H1 (cell line): ENCODE results near the gene ZMIZ1. TPM values are rescaled to one million over a fixed set of nuclear protein-coding genes. Genes with fewer than 3 reads are reported as not detected.

ENCODE experiments used
- CTCF ChIA-PET: fragments of 300-600 bp; sonication (Branson Sonifier 250); formaldehyde crosslinking; loops from one replicate; lab custom pipeline; 2021; ENCODE audit not compliant: partially characterized antibody; lab: Charles Lee
- POLR2A ChIA-PET: fragments of 300-600 bp; sonication (Branson Sonifier 250); formaldehyde crosslinking; loops from one replicate; lab custom pipeline; 2021; ENCODE audit warnings: inconsistent platforms; ENCODE audit not compliant: partially characterized antibody; lab: Charles Lee
- DNase-seq, 2 experiments: peaks; one replicate each; pipeline versions ENCODE4 v3.0.0 to v3.0.0-alpha.2; 2010 to 2022; ENCODE audit warnings: low spot score in 2 of 2, low read depth in 1 of 2, mixed read lengths in 1 of 2
- FAIRE-seq: peaks from 2 replicates; lab custom pipeline; 2011; peaks lifted over from hg19 to GRCh38; lab: Jason Lieb, UNC
- H2AFZ ChIP-seq: 2 replicates; pipeline ENCODE4 v1.8.1; 2012; ENCODE audit warnings: low read length, inconsistent platforms
- H2AK5ac ChIP-seq: 2 replicates; pipeline ENCODE4 v1.6.1; 2013; ENCODE audit warnings: low read depth, low read length
- H2BK120ac ChIP-seq: replicated peaks from 2 replicates; pipeline ENCODE3; 2013; ENCODE audit warnings: low read depth, low read length, inconsistent platforms
- H2BK12ac ChIP-seq: 2 replicates; pipeline ENCODE4 v1.6.1; 2013; ENCODE audit warnings: low read depth, low read length
- H2BK15ac ChIP-seq: 2 replicates; pipeline ENCODE4 v1.6.1; 2013; ENCODE audit warnings: low read length
- H2BK20ac ChIP-seq: 2 replicates; pipeline ENCODE4 v1.6.1; 2013; ENCODE audit warnings: low read length
- H2BK5ac ChIP-seq: 2 replicates; pipeline ENCODE4 v1.6.1; 2013; ENCODE audit warnings: low read depth, low read length
- H3K14ac ChIP-seq: 2 replicates; pipeline ENCODE4 v1.6.1; 2013; ENCODE audit warnings: inconsistent platforms; ENCODE audit not compliant: insufficient read length
- H3K18ac ChIP-seq: 2 replicates; pipeline ENCODE4 v1.6.1; 2013; ENCODE audit warnings: low read length; ENCODE audit errors: extremely low read depth
- H3K23ac ChIP-seq: 2 replicates; pipeline ENCODE4 v1.6.1; 2013; ENCODE audit warnings: inconsistent platforms; ENCODE audit not compliant: insufficient read length
- H3K23me2 ChIP-seq: 2 replicates; pipeline ENCODE4 v1.6.1; 2013; ENCODE audit warnings: low read depth, low read length
- H3K27ac ChIP-seq: 2 replicates; pipeline ENCODE4 v1.6.1; 2011; ENCODE audit warnings: low read depth, low read length, inconsistent platforms
- H3K27me3 ChIP-seq, 4 experiments: replicated peaks in 1 of 4; 1 replicate in 1 of 4; 2 replicates in 3 of 4; pipeline versions ENCODE4 v1.6.1 to v1.8.1; 2011 to 2013; ENCODE audit warnings: low read length in 3 of 4, mild to moderate bottlenecking in 3 of 4, inconsistent platforms in 2 of 4, mixed read lengths in 2 of 4, moderate library complexity in 1 of 4; ENCODE audit not compliant: control insufficient read depth in 3 of 4, insufficient read depth in 3 of 4; ENCODE audit errors: extremely low read depth in 1 of 4
- H3K36me3 ChIP-seq, 4 experiments: 2 replicates each; pipeline versions ENCODE4 v1.6.1 to v1.8.1; 2011 to 2013; ENCODE audit warnings: mild to moderate bottlenecking in 4 of 4, low read length in 3 of 4, moderate library complexity in 2 of 4, control low read depth in 1 of 4, inconsistent platforms in 1 of 4; ENCODE audit not compliant: insufficient read depth in 4 of 4, control insufficient read depth in 2 of 4
- H3K4ac ChIP-seq: replicated peaks from 2 replicates; pipeline ENCODE3; 2013; ENCODE audit warnings: low read length, low read depth, mixed read lengths, inconsistent platforms; ENCODE audit not compliant: insufficient read length
- H3K4me1 ChIP-seq, 4 experiments: replicated peaks in 1 of 4; 1 replicate in 1 of 4; 2 replicates in 3 of 4; pipeline versions ENCODE4 v1.6.1 to v1.8.1; 2011 to 2013; ENCODE audit warnings: low read length in 3 of 4, inconsistent platforms in 2 of 4, mixed read lengths in 1 of 4; ENCODE audit not compliant: insufficient read depth in 4 of 4, control insufficient read depth in 3 of 4
- H3K4me2 ChIP-seq, 2 experiments: 2 replicates each; pipeline versions ENCODE4 v1.6.1 to v1.8.1; 2011 to 2013; ENCODE audit warnings: low read depth in 2 of 2, low read length in 2 of 2, control low read depth in 1 of 2, inconsistent platforms in 1 of 2, mild to moderate bottlenecking in 1 of 2; ENCODE audit not compliant: insufficient read depth in 1 of 2
- H3K4me3 ChIP-seq, 4 experiments: fragments of 200-600, 300-600 bp in 1 of 4; sonication (generic), shearing (Covaris generic), sonication (Bioruptor Twin) in 1 of 4; 2 replicates each; pipeline versions ENCODE4 v1.5.1 to v1.8.1; 2011 to 2016; ENCODE audit warnings: low read length in 4 of 4, low read depth in 3 of 4, control low read depth in 2 of 4, inconsistent platforms in 2 of 4, mild to moderate bottlenecking in 2 of 4, mixed read lengths in 1 of 4, moderate library complexity in 1 of 4; ENCODE audit not compliant: insufficient read depth in 2 of 4; ENCODE audit errors: extremely low read depth in 1 of 4
- H3K56ac ChIP-seq: replicated peaks from 2 replicates; pipeline ENCODE3; 2013; ENCODE audit warnings: low read depth, mild to moderate bottlenecking, mixed read lengths, low read length, inconsistent platforms; ENCODE audit not compliant: insufficient read length
- H3K79me1 ChIP-seq: 2 replicates; pipeline ENCODE4 v1.6.1; 2013; ENCODE audit warnings: low read depth, low read length, control low read depth
- H3K79me2 ChIP-seq, 2 experiments: 2 replicates each; pipeline versions ENCODE4 v1.6.1 to v1.8.1; 2012 to 2013; ENCODE audit warnings: low read length in 2 of 2, mild to moderate bottlenecking in 2 of 2, inconsistent platforms in 1 of 2; ENCODE audit not compliant: insufficient read depth in 2 of 2, control insufficient read depth in 1 of 2
- H3K9ac ChIP-seq, 4 experiments: replicated peaks in 1 of 4; 1 replicate in 1 of 4; 2 replicates in 3 of 4; pipeline versions ENCODE4 v1.6.1 to v1.8.1; 2011 to 2013; ENCODE audit warnings: low read depth in 3 of 4, low read length in 3 of 4, control low read depth in 2 of 4, mild to moderate bottlenecking in 2 of 4, moderate library complexity in 2 of 4, inconsistent platforms in 1 of 4; ENCODE audit errors: extremely low read depth in 1 of 4
- H3K9me3 ChIP-seq, 2 experiments: 2 replicates each; pipeline versions ENCODE4 v1.6.1 to v1.8.1; 2012 to 2013; ENCODE audit warnings: mild to moderate bottlenecking in 2 of 2, moderate library complexity in 2 of 2, control low read depth in 1 of 2, inconsistent platforms in 1 of 2, low read depth in 1 of 2, low read length in 1 of 2, mixed read lengths in 1 of 2; ENCODE audit not compliant: insufficient read depth in 2 of 2
- H4K20me1 ChIP-seq, 2 experiments: replicated peaks in 1 of 2; 2 replicates each; pipeline versions ENCODE3 to v1.8.1; 2011 to 2013; ENCODE audit warnings: inconsistent platforms in 2 of 2, low read length in 2 of 2, mild to moderate bottlenecking in 1 of 2; ENCODE audit not compliant: insufficient read depth in 2 of 2, control insufficient read depth in 1 of 2
- H4K5ac ChIP-seq: 2 replicates; pipeline ENCODE4 v1.6.1; 2013; ENCODE audit warnings: low read length, low read depth, mixed read lengths, inconsistent platforms; ENCODE audit not compliant: insufficient read length
- H4K8ac ChIP-seq: 2 replicates; pipeline ENCODE4 v1.8.0; 2013; ENCODE audit warnings: mild to moderate bottlenecking, moderate library complexity, low read length, inconsistent platforms; ENCODE audit not compliant: insufficient read depth; ENCODE audit errors: extremely low read depth
- H4K91ac ChIP-seq: replicated peaks from 2 replicates; pipeline ENCODE3; 2013; ENCODE audit warnings: low read length, mixed read lengths, inconsistent platforms; ENCODE audit not compliant: insufficient read length
- HDAC2 ChIP-seq, 2 experiments: fragments of 300-600 bp in 1 of 2; sonication (generic) in 1 of 2; IDR thresholded peaks; 2 replicates each; pipeline ENCODE4 v1.6.1; 2011 to 2012; ENCODE audit warnings: low read depth in 2 of 2, low read length in 2 of 2, mild to moderate bottlenecking in 2 of 2, moderate library complexity in 2 of 2, borderline replicate concordance in 1 of 2, inconsistent platforms in 1 of 2
- SP4 ChIP-seq: IDR thresholded peaks from 2 replicates; pipeline ENCODE4 v1.6.1; 2012; ENCODE audit warnings: low read length, inconsistent platforms
- WGBS, 2 experiments: shearing (Covaris generic) in 1 of 2; methylation state at CpG; one replicate each; pipeline versions ENCODE4 v1.1.6 to v1.1.7; 2013 to 2015; ENCODE audit warnings: low lambda C conversion rate in 2 of 2, mixed read lengths in 2 of 2, inconsistent platforms in 1 of 2, low coverage in 1 of 2, missing lambda C conversion rate in 1 of 2; ENCODE audit not compliant: insufficient replicate concordance in 2 of 2, insufficient coverage in 1 of 2, insufficient read length in 1 of 2; ENCODE audit errors: extremely low coverage in 1 of 2, missing lambda C conversion rate in 1 of 2; 5-methylcytosine and 5-hydroxymethylcytosine counted together
- polyA plus RNA-seq, 7 experiments: library from polyadenylated mRNA; depleted of rRNA in 3 of 7; stranded (reverse) in 5 of 7; unstranded in 2 of 7; fragments of >200 nt in 5 of 7; fragments of 200-250 nt in 2 of 7; gene quantifications; 1 replicate in 5 of 7; 2 replicates in 1 of 7; 4 replicates in 1 of 7; pipeline versions ENCODE4 v1.2.1 to v1.2.3, GENCODE V29; 2011 to 2013; ENCODE audit warnings: missing spikeins in 2 of 7, mixed read lengths in 2 of 7
- total RNA-seq: library from RNA; stranded (reverse); fragmentation: NEBNext Ultra II Directional; extraction: Animal tissue kit (Norgen Biotek cat#: 25700); gene quantifications from 2 replicates; pipeline ENCODE4 v1.2.1, GENCODE V29; 2021

ZMIZ1 gene
- total and polyA plus RNA-seq, 2 of the 8 experiments (the other 6 are each of a cell fraction or from before 2014, with no cell fraction given), result 8.1 to 28.0 TPM

- no peak overlapping the region for H3K9ac ChIP-seq
- H2BK12ac ChIP-seq, result no peak overlapping the region
- no peak overlapping the region for H2BK20ac ChIP-seq
- H3K23ac ChIP-seq, result no peak overlapping the region
- no peak overlapping the region for H2AFZ ChIP-seq
- ChIA-PET POLR2A (no interaction called here), CTCF (interaction anchor here (1.2 to 1.9 kb wide), 6 partner anchors 9 to 55 kb away, joined by 3 to 5 read pairs (median 5); no protein-coding TSS in a partner anchor)
- WGBS, 2 experiments, result 70% methylated on average over 10 of the region's 12 CpGs; no CpG with 5 or more reads in 1 of the 2 experiments
- peaks cover 24 to 46% (median 32%) of the 10 kb centered on the region in 4 experiments for H3K4me1 ChIP-seq
- H3K56ac ChIP-seq, result no peak overlapping the region
- TF ChIP-seq SP4 (no peak), HDAC2 (IDR thresholded peaks at IDR 0.05; ENCODE audit: borderline replicate concordance in 1 of 2, low read depth in 2 of 2, low read length in 2 of 2) (no peak)
- H3K4me2 ChIP-seq, result peak overlapping the region in 1 of 2 experiments; percentile 25; a peak in 1 of 4 replicates
- no peak overlapping the region for H3K4me3 ChIP-seq
- H2BK15ac ChIP-seq, result no peak overlapping the region
- FAIRE-seq (no peak), DNase-seq (no peak)
- no peak overlapping the region for H4K5ac ChIP-seq
- H3K4ac ChIP-seq, result no peak overlapping the region
- H3K27ac ChIP-seq, result no peak overlapping the region
- H3K79me1 ChIP-seq, result no peaks in the 10 kb centered on the region
- no peaks in the 10 kb centered on the region for H3K9me3 ChIP-seq
- no peak overlapping the region for H2BK5ac ChIP-seq
- H4K8ac ChIP-seq, result no peak overlapping the region
- no peak overlapping the region for H2BK120ac ChIP-seq
- no peaks in the 10 kb centered on the region for H3K36me3 ChIP-seq
- H3K23me2 ChIP-seq, result peaks cover 9% of the 10 kb centered on the region; the same call in 1 of the 2 replicates
- no peak overlapping the region for H4K91ac ChIP-seq
- no peak overlapping the region for H3K14ac ChIP-seq
- peaks cover 42 to 60% of the 10 kb centered on the region in 2 experiments for H4K20me1 ChIP-seq
- no peaks in the 10 kb centered on the region for H3K79me2 ChIP-seq
- H3K18ac ChIP-seq, result peak overlapping the region; percentile 24; the same call in 1 of the 2 replicates
- peaks cover 32 to 68% (median 63%) of the 10 kb centered on the region in 4 experiments for H3K27me3 ChIP-seq
- H2AK5ac ChIP-seq, result peak overlapping the region; percentile 10; the same call in 1 of the 2 replicates
These were observed 168.8 kb downstream of the ZMIZ1 start for GRCh38 chr10:79237454-79238157.
